Activated T-cell treated with anti-CD3 and anti-CD28 coated beads, Interleukin-2, amount 50 U/mL, for 72 hours (primary cell): ENCODE results near the gene CHCHD3. TPM values are rescaled to one million over a fixed set of nuclear protein-coding genes. Genes with fewer than 3 reads are reported as not detected.

Source experiments
- ATAC-seq, 2 donors: fragments of 150-1000 bp; cut with Tn5 transposase; replicated peaks in 1 of 2; 2 replicates each; pipeline ENCODE4 v1.10.0; 2021; ENCODE audit warnings: moderate library complexity in 2 of 2, mild to moderate bottlenecking in 1 of 2
- DNase-seq, 2 donors: peaks; one replicate each; pipeline ENCODE4 v3.0.0; 2021 to 2022; ENCODE audit warnings: mixed read lengths in 1 of 2
- H3K27ac Mint-ChIP-seq: one replicate; pipeline ENCODE4 v1.8.0; 2022; ENCODE audit warnings: mild to moderate bottlenecking, moderate library complexity, mixed read lengths
- H3K27me3 Mint-ChIP-seq: one replicate; pipeline ENCODE4 v1.8.0; 2022; ENCODE audit warnings: low read depth, mixed read lengths
- H3K36me3 Mint-ChIP-seq, 2 donors: one replicate each; pipeline ENCODE4 v1.8.0; 2022; ENCODE audit warnings: mixed read lengths in 2 of 2, mild to moderate bottlenecking in 1 of 2; ENCODE audit not compliant: insufficient read depth in 2 of 2
- H3K4me1 Mint-ChIP-seq: one replicate; pipeline ENCODE4 v1.8.0; 2022; ENCODE audit warnings: low read depth, mixed read lengths
- H3K4me3 Mint-ChIP-seq, 2 donors: one replicate each; pipeline ENCODE4 v1.8.0; 2022; ENCODE audit warnings: mild to moderate bottlenecking in 2 of 2, mixed read lengths in 2 of 2, moderate library complexity in 2 of 2
- H3K9me3 Mint-ChIP-seq, 2 donors: one replicate each; pipeline ENCODE4 v1.8.0; 2022; ENCODE audit warnings: mixed read lengths in 2 of 2
- total RNA-seq, 2 donors: library from RNA; stranded (reverse); gene quantifications; one replicate each; pipeline ENCODE4 v1.2.3, GENCODE V29; 2022

CHCHD3 gene
- total RNA-seq, 2 donors from 2014 or later, result 59.3 to 75.5 TPM

DNA sequence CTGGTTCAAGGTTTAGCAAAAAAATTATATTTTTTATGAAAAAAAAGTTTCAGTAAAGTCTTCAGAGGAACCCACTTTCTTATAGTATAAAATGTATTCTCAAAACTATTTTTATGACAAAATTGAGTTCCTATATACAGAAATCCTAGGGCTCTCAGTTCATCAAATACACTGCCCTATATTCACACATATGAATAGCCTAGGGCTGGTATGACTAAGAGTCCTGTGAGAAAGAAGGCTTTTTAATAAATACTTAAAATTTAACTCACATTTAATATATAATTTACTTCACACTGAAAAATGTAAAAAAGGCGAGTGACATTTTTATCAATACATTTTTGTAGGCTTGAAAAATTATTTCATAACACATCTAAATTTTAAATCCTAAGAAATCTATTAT, 16.6 kb downstream of the CHCHD3 start:
- Mint-ChIP-seq H3K4me3 (no peak overlapping the region), H3K27me3 (no peaks in the 10 kb centered on the region), H3K36me3 (peaks cover 8 to 19% of the 10 kb centered on the region in 2 donors), H3K4me1 (no peaks in the 10 kb centered on the region), H3K9me3 (peaks cover 0 to 2% of the 10 kb centered on the region in 2 donors), H3K27ac (no peak overlapping the region)
- no peak for DNase-seq
- ATAC-seq, result no peak

DNA sequence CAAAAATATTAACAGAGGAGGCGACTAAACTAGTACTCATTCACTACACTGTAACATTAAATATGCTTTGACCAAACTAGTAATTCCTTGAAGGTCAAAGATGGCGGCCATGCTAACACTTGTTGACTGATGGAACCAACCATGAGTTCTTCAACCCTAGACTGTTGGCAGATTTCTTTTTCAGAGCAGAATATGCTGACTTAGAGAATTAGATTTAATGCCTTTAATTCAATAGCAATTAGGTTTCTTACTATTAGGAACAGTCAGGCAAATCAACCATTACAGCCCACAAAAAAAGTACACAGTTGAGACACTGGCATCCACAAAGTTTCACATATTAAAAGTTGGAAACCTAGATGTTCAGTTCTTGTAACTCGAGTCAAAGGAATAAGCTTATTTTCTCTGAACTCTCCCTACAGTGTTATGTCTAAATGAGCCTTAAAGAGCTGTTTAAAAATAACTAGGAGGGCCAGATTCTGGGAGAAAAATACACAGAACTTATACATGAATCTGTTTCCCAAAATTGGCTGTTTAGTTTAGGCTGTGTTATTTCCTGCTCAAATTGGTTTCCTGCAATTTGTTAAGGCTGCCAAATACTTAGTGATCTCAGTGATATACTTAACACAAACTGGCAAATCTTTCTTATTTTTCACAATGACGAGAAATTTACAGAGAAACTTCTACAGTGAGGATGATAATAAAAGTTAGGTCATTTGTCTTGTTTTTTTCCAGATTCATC, 17.6 kb downstream of the CHCHD3 start:
- Mint-ChIP-seq H3K9me3 (peaks cover 0 to 2% of the 10 kb centered on the region in 2 donors), H3K4me1 (no peaks in the 10 kb centered on the region), H3K36me3 (peaks cover 8 to 23% of the 10 kb centered on the region in 2 donors), H3K27ac (no peak overlapping the region), H3K4me3 (no peak overlapping the region), H3K27me3 (no peaks in the 10 kb centered on the region)
- DNase-seq, result no peak
- no peak for ATAC-seq

DNA sequence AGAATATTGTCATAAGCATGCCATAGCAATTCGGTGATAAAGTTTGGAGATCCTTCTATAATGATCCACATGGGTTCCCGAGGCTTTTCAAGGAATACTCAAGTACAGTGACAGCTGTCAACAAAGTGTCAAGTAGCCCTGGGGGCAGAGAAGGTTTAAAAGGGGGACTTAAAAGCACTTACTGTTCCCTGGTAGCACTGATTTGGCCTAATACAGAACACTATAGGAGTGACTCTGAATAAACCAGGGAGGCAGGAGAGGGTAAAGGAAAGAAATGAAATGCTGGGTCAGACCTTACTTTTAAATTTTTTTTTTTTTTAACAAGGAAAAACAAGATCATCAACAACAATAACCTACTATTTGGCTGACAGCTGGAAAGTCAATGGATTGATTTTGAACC, 20.1 kb downstream of the CHCHD3 start:
- ATAC-seq (no peak), DNase-seq (no peak)
- Mint-ChIP-seq H3K4me1 (peaks cover 6% of the 10 kb centered on the region), H3K9me3 (no peaks in the 10 kb centered on the region), H3K27ac (no peak overlapping the region), H3K36me3 (peaks cover under 1 to 11% of the 10 kb centered on the region in 2 donors), H3K4me3 (no peak overlapping the region), H3K27me3 (no peaks in the 10 kb centered on the region)

DNA sequence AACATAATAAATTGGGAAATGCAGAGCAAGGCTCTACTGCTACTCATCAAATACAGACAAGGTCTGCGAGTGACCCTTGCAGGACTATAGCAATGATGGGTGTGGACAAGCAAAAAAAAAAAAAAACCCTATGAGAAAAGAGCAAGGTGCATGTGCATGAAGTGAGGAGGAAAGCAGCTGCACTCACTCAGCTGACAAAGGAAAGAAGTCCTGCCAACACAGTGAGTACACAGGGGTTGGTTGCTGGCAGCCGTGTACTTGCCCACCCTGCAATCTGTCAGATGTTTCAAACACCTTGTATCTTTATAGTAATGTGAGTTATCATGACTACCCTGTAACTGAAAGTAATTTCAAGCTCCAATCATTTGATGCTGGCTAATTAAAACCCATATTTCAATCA, 20.5 kb downstream of the CHCHD3 start:
- Mint-ChIP-seq H3K27me3 (no peaks in the 10 kb centered on the region), H3K4me1 (peaks cover 7% of the 10 kb centered on the region), H3K36me3 (peaks cover 0 to 8% of the 10 kb centered on the region in 2 donors), H3K27ac (no peak overlapping the region), H3K4me3 (no peak overlapping the region), H3K9me3 (no peaks in the 10 kb centered on the region)
- no peak for DNase-seq
- no peak for ATAC-seq

DNA sequence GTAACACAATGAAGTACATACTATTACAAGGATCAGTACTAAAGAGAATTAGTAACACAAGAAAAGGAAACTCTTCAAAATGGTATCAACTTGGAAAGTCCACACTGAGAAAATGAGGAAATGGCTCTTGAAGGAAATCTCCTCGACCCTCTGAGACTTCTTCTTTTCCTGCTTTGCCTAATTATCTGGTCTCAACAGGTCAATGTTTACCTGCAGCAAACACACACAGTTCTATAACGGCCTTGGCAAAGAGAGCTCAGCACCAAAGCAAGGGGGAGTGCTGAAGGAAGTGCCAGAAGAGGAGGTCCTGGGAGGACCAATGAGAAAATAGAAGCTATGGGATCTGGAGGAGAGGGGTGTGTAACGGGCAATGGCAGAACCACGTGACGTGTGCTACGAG, 21.9 kb downstream of the CHCHD3 start:
- H3K27ac Mint-ChIP-seq, result no peak overlapping the region
- no peaks in the 10 kb centered on the region for H3K9me3 Mint-ChIP-seq
- no peaks in the 10 kb centered on the region for H3K27me3 Mint-ChIP-seq
- H3K4me3 Mint-ChIP-seq, result no peak overlapping the region
- ATAC-seq (no peak), DNase-seq (no peak)
- H3K4me1 Mint-ChIP-seq, result peaks cover 7% of the 10 kb centered on the region
- peaks cover 0 to 9% of the 10 kb centered on the region in 2 donors for H3K36me3 Mint-ChIP-seq

DNA sequence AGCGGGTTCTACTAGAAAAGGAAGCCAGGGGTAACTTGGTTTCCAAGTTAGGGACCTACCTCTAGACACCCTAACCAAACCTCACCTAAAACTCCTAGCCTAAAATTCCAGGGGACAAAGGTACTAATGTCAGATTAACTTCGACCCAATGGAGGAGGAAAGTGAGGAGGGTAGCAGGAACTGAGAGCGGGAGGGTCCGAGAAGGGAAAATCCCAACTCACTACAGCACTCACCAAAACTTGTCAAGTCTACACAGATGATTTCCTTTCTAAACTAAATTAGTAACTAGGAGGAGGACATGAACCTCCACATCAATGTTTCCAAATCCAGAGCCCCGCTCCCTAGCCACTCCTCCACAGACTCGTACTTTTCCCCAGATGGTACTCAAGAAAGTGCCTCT, 22.6 kb downstream of the CHCHD3 start:
- no peaks in the 10 kb centered on the region for H3K27me3 Mint-ChIP-seq
- no peak overlapping the region for H3K4me3 Mint-ChIP-seq
- ATAC-seq (no peak), DNase-seq (no peak)
- peaks cover 7% of the 10 kb centered on the region for H3K4me1 Mint-ChIP-seq
- H3K9me3 Mint-ChIP-seq, result no peaks in the 10 kb centered on the region
- peaks cover 0 to 9% of the 10 kb centered on the region in 2 donors for H3K36me3 Mint-ChIP-seq
- H3K27ac Mint-ChIP-seq, result no peak overlapping the region

DNA sequence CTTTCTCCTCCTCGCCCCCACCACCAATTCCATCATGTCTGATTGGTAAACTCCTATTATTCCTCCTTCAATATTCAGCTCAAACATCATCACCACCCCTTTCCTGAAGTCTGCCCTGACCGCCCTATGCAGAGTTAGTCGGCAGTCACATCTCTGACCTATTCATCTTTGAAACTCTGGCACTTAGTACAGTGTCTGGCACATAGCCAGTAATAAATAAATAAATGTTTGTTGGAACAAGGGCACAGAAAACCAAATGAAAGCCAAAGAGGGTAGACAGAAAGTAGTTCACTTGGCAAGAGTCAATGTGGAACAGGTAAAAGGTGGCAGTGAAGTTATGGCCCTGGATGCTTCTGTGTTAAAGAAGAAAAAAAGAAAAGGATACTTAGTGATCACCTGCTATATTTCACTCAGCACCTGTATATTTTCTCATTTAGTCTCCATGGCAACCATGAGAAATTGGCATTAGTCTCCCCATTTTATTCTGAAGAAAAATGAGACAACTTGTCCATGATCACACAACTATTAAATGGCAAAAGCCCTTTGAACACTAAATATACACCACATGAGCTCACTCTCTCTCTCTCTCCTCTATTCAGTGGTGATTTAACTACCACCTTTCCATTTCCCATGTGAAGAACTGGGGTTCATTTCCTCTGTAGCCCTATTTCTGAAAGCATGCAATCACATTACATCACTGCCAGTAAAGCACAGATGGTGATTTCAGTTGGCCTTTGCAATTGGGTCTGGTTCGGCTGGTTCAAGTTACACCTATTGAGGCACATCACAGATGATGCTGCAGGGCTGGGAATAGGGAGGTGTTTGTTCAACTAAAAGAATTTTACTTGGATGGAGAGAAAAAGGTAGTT, 25.3 kb downstream of the CHCHD3 start:
- ATAC-seq (no peak), DNase-seq (no peak)
- H3K27ac Mint-ChIP-seq, result no peak overlapping the region
- no peaks in the 10 kb centered on the region for H3K9me3 Mint-ChIP-seq
- no peak overlapping the region for H3K4me3 Mint-ChIP-seq
- H3K4me1 Mint-ChIP-seq, result peaks cover 22% of the 10 kb centered on the region
- H3K27me3 Mint-ChIP-seq, result no peaks in the 10 kb centered on the region
- H3K36me3 Mint-ChIP-seq, result peaks cover 0 to 8% of the 10 kb centered on the region in 2 donors

DNA sequence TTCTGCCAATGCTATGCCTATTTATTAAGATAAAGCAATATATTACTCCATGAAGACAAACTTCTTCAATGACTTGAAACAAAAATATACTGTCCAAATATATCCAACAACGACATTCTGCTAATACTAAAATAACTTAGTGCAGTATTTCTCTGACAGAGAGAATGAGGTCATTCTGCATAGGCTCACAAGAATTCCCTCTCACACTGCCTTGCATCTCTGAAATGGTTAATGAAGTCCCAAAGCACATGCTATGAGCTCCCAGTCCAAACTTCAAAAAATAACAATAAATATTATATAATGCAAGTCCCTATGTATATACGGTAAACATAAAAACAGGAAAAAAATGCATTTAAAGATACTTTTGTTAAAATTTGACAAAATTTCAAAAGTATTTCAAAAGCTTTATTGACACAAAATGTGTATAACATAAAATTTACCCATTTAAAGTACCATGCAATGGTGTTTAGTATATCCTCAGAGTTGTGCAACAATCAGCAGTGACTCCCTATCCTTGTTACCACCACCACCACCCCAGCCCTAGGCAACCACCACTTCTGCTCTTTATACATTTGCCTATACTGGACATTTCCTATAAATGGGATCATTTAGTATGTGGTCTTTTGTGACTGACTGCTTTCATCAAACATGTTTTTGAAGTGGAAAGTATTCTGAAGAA, 27.6 kb downstream of the CHCHD3 start:
- Mint-ChIP-seq H3K9me3 (no peaks in the 10 kb centered on the region), H3K27ac (no peak overlapping the region), H3K36me3 (peaks cover 0 to 2% of the 10 kb centered on the region in 2 donors), H3K27me3 (no peaks in the 10 kb centered on the region), H3K4me3 (no peak overlapping the region), H3K4me1 (peaks cover 27% of the 10 kb centered on the region)
- ATAC-seq (peak in 1 of 2 donors; percentile 11), DNase-seq (no peak)

DNA sequence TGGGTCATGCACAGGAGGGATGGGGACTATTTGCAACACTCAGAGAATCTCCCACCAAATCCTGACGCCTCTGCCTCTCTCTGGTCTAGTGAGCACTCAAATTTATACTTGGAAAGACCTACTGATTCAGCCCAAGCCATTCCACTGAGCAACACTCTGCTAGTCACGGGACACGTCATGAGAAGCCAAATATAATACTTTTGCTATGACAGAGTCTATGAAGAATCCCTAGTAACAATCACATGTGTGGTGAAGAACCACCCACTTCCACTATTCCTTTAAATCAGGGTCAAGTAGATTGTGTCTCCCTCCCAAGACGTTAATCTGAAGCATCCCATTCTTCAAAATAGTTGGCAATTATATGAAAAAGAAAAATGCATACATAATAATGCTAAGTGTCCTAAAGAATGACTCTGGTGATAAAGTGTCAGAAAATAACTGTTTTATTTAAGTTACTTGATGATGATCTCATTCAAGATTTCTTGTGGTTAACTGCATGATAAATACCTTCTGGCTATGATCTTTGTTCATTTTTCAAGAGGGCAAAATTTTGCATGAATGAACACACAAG, 28.5 kb downstream of the CHCHD3 start:
- H3K4me3 Mint-ChIP-seq, result no peak overlapping the region
- ATAC-seq (peak in 1 of 2 donors; percentile 79), DNase-seq (peak in 1 of 2 donors; percentile 2)
- peaks cover 27% of the 10 kb centered on the region for H3K4me1 Mint-ChIP-seq
- no peaks in the 10 kb centered on the region for H3K9me3 Mint-ChIP-seq
- H3K36me3 Mint-ChIP-seq, result peaks cover 0 to 2% of the 10 kb centered on the region in 2 donors
- H3K27ac Mint-ChIP-seq, result no peak overlapping the region
- no peaks in the 10 kb centered on the region for H3K27me3 Mint-ChIP-seq

DNA sequence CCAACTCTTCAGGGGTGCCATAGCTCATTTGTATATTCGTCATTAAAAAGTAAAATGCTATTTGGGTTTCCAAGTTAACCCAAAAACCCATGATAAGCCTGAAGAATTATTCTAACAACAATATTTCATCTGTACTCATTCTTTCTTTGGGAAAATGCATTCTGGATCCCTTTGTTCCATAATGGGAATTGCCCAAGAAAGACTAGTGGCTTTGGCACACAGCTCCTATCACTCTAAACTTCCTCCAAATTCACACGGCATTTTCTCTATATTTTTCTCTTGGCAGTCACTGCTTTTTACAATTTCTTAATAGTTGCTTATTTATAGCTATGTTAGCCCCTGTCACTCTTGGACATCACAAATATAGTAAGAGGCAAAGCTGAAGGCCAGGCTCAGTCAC, 29.1 kb downstream of the CHCHD3 start:
- no peaks in the 10 kb centered on the region for H3K9me3 Mint-ChIP-seq
- peaks cover 0 to 2% of the 10 kb centered on the region in 2 donors for H3K36me3 Mint-ChIP-seq
- DNase-seq (no peak), ATAC-seq (no peak)
- H3K4me1 Mint-ChIP-seq, result peaks cover 27% of the 10 kb centered on the region
- H3K4me3 Mint-ChIP-seq, result no peak overlapping the region
- H3K27ac Mint-ChIP-seq, result no peak overlapping the region
- no peaks in the 10 kb centered on the region for H3K27me3 Mint-ChIP-seq

DNA sequence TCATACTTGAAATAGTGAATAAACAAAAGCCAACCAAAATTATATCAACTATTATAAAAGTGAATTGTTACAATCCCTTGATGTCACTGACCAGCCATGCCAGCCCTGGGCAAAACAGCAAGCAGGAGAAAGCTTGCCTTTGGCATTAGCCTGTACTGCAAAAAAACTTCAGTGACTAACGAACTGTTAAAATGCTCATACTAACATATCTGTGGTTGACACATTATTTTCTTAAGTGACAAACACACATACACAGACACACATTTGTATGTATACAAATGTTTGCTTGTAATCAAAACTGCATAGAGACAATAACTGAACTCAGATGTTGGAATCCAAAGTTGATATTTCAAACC, 29.5 kb downstream of the CHCHD3 start:
- H3K27ac Mint-ChIP-seq, result no peak overlapping the region
- no peak overlapping the region for H3K4me3 Mint-ChIP-seq
- H3K4me1 Mint-ChIP-seq, result peaks cover 27% of the 10 kb centered on the region
- DNase-seq, result no peak
- ATAC-seq, result no peak
- H3K27me3 Mint-ChIP-seq, result no peaks in the 10 kb centered on the region
- H3K36me3 Mint-ChIP-seq, result peaks cover 0 to 2% of the 10 kb centered on the region in 2 donors
- no peaks in the 10 kb centered on the region for H3K9me3 Mint-ChIP-seq

DNA sequence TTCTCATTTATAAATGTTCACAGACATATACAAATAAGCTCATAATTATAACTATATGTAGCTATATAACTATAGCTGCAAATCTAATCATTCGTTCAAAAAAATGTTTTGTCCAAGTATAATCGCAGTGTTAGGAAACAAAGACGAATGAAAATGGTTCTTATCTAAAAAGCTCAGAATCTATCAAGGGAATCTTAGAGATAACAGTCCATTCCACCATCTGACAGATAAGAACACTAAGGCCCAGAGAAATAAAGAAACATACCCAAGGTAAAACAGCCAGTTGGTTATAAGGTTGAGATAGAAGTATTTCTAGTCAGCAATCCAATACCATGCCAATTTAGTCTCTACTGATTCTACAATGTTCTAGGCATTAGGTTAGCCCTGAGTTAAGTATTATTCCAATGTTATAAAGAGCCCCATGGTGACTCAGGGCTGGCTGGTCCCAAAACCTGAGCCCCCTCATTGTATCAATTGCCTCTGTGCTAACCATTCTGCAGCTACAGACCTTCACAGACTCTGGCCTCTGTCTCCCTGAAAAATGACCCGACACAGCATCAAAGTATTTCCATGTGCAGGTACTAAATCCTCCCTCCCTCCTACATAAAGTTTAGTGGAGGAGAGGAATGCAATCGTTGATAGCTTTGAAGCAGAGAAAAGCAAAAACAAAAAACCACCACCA, 30.0 kb downstream of the CHCHD3 start:
- DNase-seq (no peak), ATAC-seq (no peak)
- Mint-ChIP-seq H3K36me3 (peaks cover 0 to 4% of the 10 kb centered on the region in 2 donors), H3K4me1 (peaks cover 22% of the 10 kb centered on the region), H3K9me3 (no peaks in the 10 kb centered on the region), H3K27me3 (no peaks in the 10 kb centered on the region), H3K27ac (no peak overlapping the region), H3K4me3 (no peak overlapping the region)
